Kidney capillary endothelial cell (primary cell): ENCODE data around the gene TADA2B.
"Not testable (repeated sequence)": the region's sequence is repeated elsewhere in the genome, so short reads cannot be mapped to it uniquely, and the experiment has no call there.

Source experiments
- DNase-seq: peaks from one replicate; pipeline ENCODE4 v3.0.0-alpha.2; 2018; ENCODE audit warnings: low spot score

TADA2B gene

GRCh38 chr4:7083597-7084563 lies 40.7 kb downstream of the TADA2B start:
- DNase-seq, result no peak

DNA sequence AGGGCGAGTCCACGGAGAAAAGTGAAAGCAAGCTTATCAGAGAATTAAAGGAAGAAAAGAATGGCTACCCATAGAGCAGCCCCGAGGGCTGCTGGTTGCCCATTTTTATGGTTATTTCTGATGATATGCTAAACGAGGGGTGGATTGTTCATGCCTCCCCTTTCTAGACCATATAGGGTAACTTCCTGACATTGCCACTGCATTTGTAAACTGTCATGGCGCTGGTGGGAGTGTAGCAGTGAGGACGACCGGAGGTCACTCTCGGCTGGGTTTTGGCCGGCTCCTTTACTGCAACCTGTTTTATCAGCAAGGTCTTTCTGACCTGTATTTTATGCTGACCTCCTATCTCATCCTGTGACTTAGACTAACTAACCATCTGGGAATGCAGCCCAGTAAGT lies 41.4 kb downstream of the TADA2B start:
- not testable (repeated sequence) for DNase-seq

DNA sequence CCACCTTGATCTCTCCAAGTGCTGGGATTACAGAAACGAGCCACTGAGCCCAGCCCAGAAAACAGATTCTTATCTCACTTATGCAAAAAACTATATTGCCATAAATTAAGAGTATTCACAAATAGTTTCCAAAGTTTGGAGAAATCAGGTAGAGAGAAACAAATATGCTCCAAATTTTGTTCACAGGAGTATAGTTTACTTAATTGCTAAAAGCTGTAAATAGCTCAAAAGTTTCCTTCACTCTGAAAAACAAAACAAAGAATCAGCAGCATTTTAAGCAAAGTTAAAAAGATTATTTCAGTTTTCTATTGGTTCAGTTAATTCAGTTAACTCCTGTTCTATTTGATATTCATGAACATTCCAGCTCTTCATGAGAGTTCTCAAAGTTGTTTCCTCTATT lies 43.2 kb downstream of the TADA2B start:
- no peak for DNase-seq

- no peak for DNase-seq
Measured at GRCh38 chr4:7087036-7087435, 43.9 kb downstream of the TADA2B start.

- DNase-seq, result no peak
Measured at GRCh38 chr4:7089213-7089986, 46.2 kb downstream of the TADA2B start.

DNA sequence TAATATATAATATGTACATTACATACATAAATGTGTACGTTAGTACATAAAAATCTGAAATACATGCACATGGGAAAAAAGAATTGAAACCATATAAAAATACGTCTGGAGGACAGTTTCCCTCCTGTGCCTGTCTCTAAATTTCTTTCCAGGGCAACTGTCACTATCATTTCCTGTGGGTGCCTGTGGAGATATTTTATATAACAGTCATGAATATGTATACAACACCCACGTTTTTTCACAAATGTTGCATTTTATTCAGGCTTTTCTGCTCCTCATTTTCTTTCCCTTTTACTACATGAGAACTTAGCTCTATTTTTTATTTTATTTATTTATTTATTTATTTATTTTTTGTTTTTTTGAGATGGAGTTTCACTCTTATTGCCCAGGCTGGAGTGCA lies 48.9 kb downstream of the TADA2B start:
- DNase-seq, result no peak

DNA sequence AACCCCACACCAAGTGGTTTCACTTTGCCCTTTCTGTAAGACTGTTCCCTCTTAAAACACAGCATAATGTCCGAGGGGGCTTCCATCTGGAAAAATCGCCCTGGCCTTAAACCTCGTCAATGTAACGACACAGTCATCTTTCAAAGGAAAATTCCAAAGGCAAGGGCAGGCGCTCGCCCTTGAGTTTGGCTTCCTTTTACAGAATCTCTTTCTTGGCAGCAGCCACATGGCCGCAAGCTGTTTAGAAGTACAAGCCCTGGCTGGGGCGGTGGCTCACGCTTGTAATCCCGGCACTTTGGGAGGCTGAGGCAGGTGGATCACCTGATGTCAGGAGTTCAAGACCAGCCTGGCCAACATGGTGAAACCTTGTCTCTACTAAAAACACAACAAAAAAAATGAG lies 51.7 kb downstream of the TADA2B start:
- DNase-seq, result no peak

- DNase-seq, result no peak
Measured at GRCh38 chr4:7095611-7096155, 52.5 kb downstream of the TADA2B start.

DNA sequence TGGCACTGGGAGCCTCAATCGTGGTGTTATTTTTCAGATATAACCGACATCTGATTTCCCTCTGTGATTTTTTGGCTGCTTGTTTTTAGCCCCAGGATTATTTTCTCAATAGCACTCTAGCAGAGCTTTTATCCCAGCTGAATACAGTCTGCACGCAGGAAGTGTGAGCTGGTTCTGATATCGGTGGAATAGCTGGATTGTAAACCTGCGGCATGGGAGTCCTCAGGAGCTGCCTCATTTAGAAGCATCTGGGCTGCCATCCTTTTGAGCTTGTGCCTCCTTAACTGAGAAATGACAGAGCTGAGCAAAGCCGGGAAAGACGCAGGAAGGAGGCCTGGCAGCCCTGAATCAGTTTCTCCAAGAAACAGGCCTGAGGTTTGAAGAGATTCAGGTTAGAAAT lies 53.1 kb downstream of the TADA2B start:
- no peak for DNase-seq

- peak; percentile 57 for DNase-seq
Measured at GRCh38 chr4:7101692-7102515, 58.7 kb downstream of the TADA2B start.

DNA sequence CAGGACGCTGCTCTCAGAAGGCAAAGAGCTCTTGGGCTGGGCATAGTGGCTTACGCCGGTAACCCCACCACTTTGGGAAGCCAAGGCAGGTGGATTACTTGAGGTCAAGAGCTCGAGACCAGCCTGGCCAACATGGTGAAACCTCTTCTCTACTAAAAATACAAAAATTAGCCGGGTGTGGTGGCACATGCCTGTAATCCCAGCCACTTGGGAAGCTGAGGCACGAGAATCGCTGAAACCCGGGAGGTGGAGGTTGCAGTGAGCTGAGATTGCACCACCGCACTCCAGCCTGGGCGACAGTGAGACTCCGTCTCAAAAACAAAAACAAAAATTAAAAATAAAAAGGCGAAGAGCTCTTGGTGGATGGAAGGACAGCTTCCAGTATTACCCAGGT lies 59.3 kb downstream of the TADA2B start:
- not testable (repeated sequence) for DNase-seq

- DNase-seq, result peak; percentile 68
Measured at GRCh38 chr4:7103031-7103606, 59.9 kb downstream of the TADA2B start.

GRCh38 chr4:7103607-7104365 lies 60.6 kb downstream of the TADA2B start:
- DNase-seq, result no peak

GRCh38 chr4:7104366-7105031 lies 61.3 kb downstream of the TADA2B start:
- DNase-seq, result no peak

GRCh38 chr4:7105276-7105675 lies 62.1 kb downstream of the TADA2B start:
- no peak for DNase-seq

- DNase-seq, result no peak
Measured at GRCh38 chr4:7107166-7107905, 64.2 kb downstream of the TADA2B start.
